ENCODE data around the gene CCNK.

CCNK gene

DNA sequence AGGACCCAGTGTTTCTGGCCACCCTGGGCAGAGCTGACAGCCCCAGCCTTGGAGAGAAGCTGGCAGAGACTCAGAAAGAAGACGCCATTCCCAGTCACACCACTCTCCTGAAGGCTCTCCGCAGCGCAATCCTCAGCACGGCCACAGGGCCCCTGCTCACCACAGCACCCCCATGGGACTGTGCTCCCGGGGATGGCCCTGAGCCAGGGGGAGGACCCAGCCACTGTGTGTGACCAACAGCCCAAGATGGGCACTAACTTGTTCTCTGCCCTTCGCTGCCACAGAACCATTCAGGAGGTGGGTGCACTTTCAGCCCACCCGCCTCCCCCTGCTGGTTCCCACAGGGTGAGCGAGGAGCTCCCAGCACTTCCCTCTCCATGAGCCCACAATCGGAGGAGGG, 57.1 kb downstream of the CCNK start:
- H3K4me3 ChIP-seq (ENCODE audit: low read length), result no peak overlapping the region
- H3K4me2 ChIP-seq (ENCODE audit: low read length), result no peak overlapping the region
- no peaks in the 10 kb centered on the region for H3K4me1 ChIP-seq (ENCODE audit: control insufficient read depth, low read depth, low read length)
- H2BK15ac ChIP-seq (replicated peaks; ENCODE audit: low read depth), result no peak overlapping the region
- no peaks in the 10 kb centered on the region for H3K79me2 ChIP-seq (ENCODE audit: control insufficient read depth, insufficient read depth, low read length)
- peak; percentile 38 for DNase-seq
- H2AK5ac ChIP-seq (ENCODE audit: low read length), result peak overlapping the region; percentile 24
- H3K23ac ChIP-seq (ENCODE audit: low read length), result no peak overlapping the region
- no peak overlapping the region for H4K5ac ChIP-seq (ENCODE audit: low read length)
- H3K27me3 ChIP-seq (ENCODE audit: insufficient read depth, low read length, poor library complexity), result no peaks in the 10 kb centered on the region
- no peak overlapping the region for H3K18ac ChIP-seq (ENCODE audit: low read length)
- H3K27ac ChIP-seq (ENCODE audit: low read depth, low read length), result no peak overlapping the region
- WGBS (ENCODE audit: extremely low coverage, insufficient coverage, low lambda C conversion rate), result no CpG with 5 or more reads among the region's 9 CpGs
- no peak overlapping the region for H2BK5ac ChIP-seq (ENCODE audit: low read length)
- no peaks in the 10 kb centered on the region for H3K79me1 ChIP-seq (ENCODE audit: low read length)
- no peaks in the 10 kb centered on the region for H3K36me3 ChIP-seq (ENCODE audit: control insufficient read depth, insufficient read depth, low read length)
- H3K9ac ChIP-seq (ENCODE audit: low read length), result no peak overlapping the region
- H4K8ac ChIP-seq (ENCODE audit: low read depth, low read length), result no peak overlapping the region
- no peak overlapping the region for H2BK120ac ChIP-seq (ENCODE audit: low read depth, low read length)
- H3K56ac ChIP-seq (ENCODE audit: low read length), result no peak overlapping the region
- H3K4ac ChIP-seq (ENCODE audit: low read depth, low read length), result no peak overlapping the region

DNA sequence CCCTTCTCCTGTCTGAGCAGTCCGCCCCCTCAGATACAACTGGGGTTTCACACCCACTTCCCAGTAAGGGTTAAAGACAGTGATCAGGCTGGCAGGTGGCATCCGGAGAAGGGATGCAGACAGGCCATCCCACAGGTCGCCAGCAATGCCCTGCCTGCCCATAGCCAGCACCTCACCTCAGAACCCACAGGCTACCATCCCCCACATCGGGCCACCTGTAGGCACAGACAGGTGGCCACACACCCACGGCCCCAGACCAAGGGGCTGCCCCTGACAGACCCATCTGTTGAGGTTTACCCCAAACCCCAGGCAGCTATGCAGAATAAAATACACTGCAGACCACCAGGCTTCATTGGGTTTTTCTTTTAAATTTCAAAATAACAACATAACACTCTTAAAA, 57.5 kb downstream of the CCNK start:
- Histone ChIP-seq H3K27me3 (ENCODE audit: insufficient read depth, low read length, poor library complexity) (no peaks in the 10 kb centered on the region), H3K18ac (ENCODE audit: low read length) (no peak overlapping the region), H3K36me3 (ENCODE audit: control insufficient read depth, insufficient read depth, low read length) (no peaks in the 10 kb centered on the region), H3K23ac (ENCODE audit: low read length) (no peak overlapping the region), H4K8ac (ENCODE audit: low read depth, low read length) (no peak overlapping the region), H3K4me2 (ENCODE audit: low read length) (no peak overlapping the region), H2BK5ac (ENCODE audit: low read length) (no peak overlapping the region), H3K9ac (ENCODE audit: low read length) (no peak overlapping the region), H3K4me1 (ENCODE audit: control insufficient read depth, low read depth, low read length) (no peaks in the 10 kb centered on the region), H3K4ac (ENCODE audit: low read depth, low read length) (no peak overlapping the region), H3K56ac (ENCODE audit: low read length) (no peak overlapping the region), H3K79me2 (ENCODE audit: control insufficient read depth, insufficient read depth, low read length) (no peaks in the 10 kb centered on the region), H2BK15ac (replicated peaks; ENCODE audit: low read depth) (no peak overlapping the region), H2AK5ac (ENCODE audit: low read length) (no peak overlapping the region), H4K5ac (ENCODE audit: low read length) (no peak overlapping the region), H2BK120ac (ENCODE audit: low read depth, low read length) (no peak overlapping the region), H3K4me3 (ENCODE audit: low read length) (no peak overlapping the region), H3K27ac (ENCODE audit: low read depth, low read length) (no peak overlapping the region), H3K79me1 (ENCODE audit: low read length) (no peaks in the 10 kb centered on the region)
- no CpG with 5 or more reads among the region's 5 CpGs for WGBS (ENCODE audit: extremely low coverage, insufficient coverage, low lambda C conversion rate)
- no peak for DNase-seq

- Histone ChIP-seq H3K27me3 (ENCODE audit: insufficient read depth, low read length, poor library complexity) (no peaks in the 10 kb centered on the region), H3K18ac (ENCODE audit: low read length) (no peak overlapping the region), H2BK120ac (ENCODE audit: low read depth, low read length) (no peak overlapping the region), H2AK5ac (ENCODE audit: low read length) (no peak overlapping the region), H4K8ac (ENCODE audit: low read depth, low read length) (no peak overlapping the region), H3K4ac (ENCODE audit: low read depth, low read length) (no peak overlapping the region), H3K36me3 (ENCODE audit: control insufficient read depth, insufficient read depth, low read length) (no peaks in the 10 kb centered on the region), H3K4me1 (ENCODE audit: control insufficient read depth, low read depth, low read length) (no peaks in the 10 kb centered on the region), H3K23ac (ENCODE audit: low read length) (no peak overlapping the region), H3K4me2 (ENCODE audit: low read length) (no peak overlapping the region), H3K56ac (ENCODE audit: low read length) (no peak overlapping the region), H3K79me2 (ENCODE audit: control insufficient read depth, insufficient read depth, low read length) (no peaks in the 10 kb centered on the region), H3K4me3 (ENCODE audit: low read length) (no peak overlapping the region), H4K5ac (ENCODE audit: low read length) (no peak overlapping the region), H2BK5ac (ENCODE audit: low read length) (no peak overlapping the region), H3K9ac (ENCODE audit: low read length) (no peak overlapping the region), H3K79me1 (ENCODE audit: low read length) (no peaks in the 10 kb centered on the region), H3K27ac (ENCODE audit: low read depth, low read length) (no peak overlapping the region), H2BK15ac (replicated peaks; ENCODE audit: low read depth) (no peak overlapping the region)
- no CpG with 5 or more reads among the region's 9 CpGs for WGBS (ENCODE audit: extremely low coverage, insufficient coverage, low lambda C conversion rate)
- no peak for DNase-seq
Observed at GRCh38 chr14:99539491-99539890, 58.3 kb downstream of the CCNK start.

- no peak for DNase-seq
- H4K8ac ChIP-seq (ENCODE audit: low read depth, low read length), result no peak overlapping the region
- H2BK15ac ChIP-seq (replicated peaks; ENCODE audit: low read depth), result no peak overlapping the region
- no peak overlapping the region for H3K9ac ChIP-seq (ENCODE audit: low read length)
- no peak overlapping the region for H3K56ac ChIP-seq (ENCODE audit: low read length)
- H2BK120ac ChIP-seq (ENCODE audit: low read depth, low read length), result no peak overlapping the region
- WGBS (ENCODE audit: extremely low coverage, insufficient coverage, low lambda C conversion rate), result no CpG with 5 or more reads among the region's 15 CpGs
- H3K23ac ChIP-seq (ENCODE audit: low read length), result no peak overlapping the region
- H3K79me1 ChIP-seq (ENCODE audit: low read length), result no peaks in the 10 kb centered on the region
- no peaks in the 10 kb centered on the region for H3K79me2 ChIP-seq (ENCODE audit: control insufficient read depth, insufficient read depth, low read length)
- H3K18ac ChIP-seq (ENCODE audit: low read length), result no peak overlapping the region
- H3K4me3 ChIP-seq (ENCODE audit: low read length), result no peak overlapping the region
- no peak overlapping the region for H3K4me2 ChIP-seq (ENCODE audit: low read length)
- no peak overlapping the region for H3K4ac ChIP-seq (ENCODE audit: low read depth, low read length)
- H2AK5ac ChIP-seq (ENCODE audit: low read length), result no peak overlapping the region
- no peak overlapping the region for H4K5ac ChIP-seq (ENCODE audit: low read length)
- H3K4me1 ChIP-seq (ENCODE audit: control insufficient read depth, low read depth, low read length), result no peaks in the 10 kb centered on the region
- H3K27ac ChIP-seq (ENCODE audit: low read depth, low read length), result no peak overlapping the region
- no peaks in the 10 kb centered on the region for H3K36me3 ChIP-seq (ENCODE audit: control insufficient read depth, insufficient read depth, low read length)
- H3K27me3 ChIP-seq (ENCODE audit: insufficient read depth, low read length, poor library complexity), result no peaks in the 10 kb centered on the region
- H2BK5ac ChIP-seq (ENCODE audit: low read length), result no peak overlapping the region
Observed at GRCh38 chr14:99540196-99541032, 59.2 kb downstream of the CCNK start.

DNA sequence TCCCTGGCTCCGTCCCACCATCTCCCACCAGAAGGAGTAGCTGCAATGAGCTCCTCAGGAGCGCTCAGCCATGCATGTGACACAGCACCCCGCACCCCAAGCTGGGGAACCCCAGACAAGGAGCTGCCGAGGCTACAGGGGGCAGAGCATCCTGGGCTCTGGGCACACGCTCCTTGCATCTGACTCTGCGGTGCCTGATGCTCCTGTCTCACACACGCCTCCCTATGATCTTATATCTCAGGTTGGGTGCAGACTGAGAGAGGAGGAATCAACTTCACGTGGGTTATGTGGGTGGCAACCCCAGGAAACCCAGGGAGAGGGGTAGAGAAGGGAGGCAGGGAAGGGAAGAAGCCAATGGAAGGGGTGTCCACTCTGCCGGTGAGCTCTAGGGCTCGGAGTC, 60.0 kb downstream of the CCNK start:
- no peak overlapping the region for H2BK15ac ChIP-seq (replicated peaks; ENCODE audit: low read depth)
- no peak overlapping the region for H3K9ac ChIP-seq (ENCODE audit: low read length)
- H3K36me3 ChIP-seq (ENCODE audit: control insufficient read depth, insufficient read depth, low read length), result no peaks in the 10 kb centered on the region
- no peak for DNase-seq
- H3K56ac ChIP-seq (ENCODE audit: low read length), result no peak overlapping the region
- H3K18ac ChIP-seq (ENCODE audit: low read length), result no peak overlapping the region
- no peak overlapping the region for H3K27ac ChIP-seq (ENCODE audit: low read depth, low read length)
- no peaks in the 10 kb centered on the region for H3K79me2 ChIP-seq (ENCODE audit: control insufficient read depth, insufficient read depth, low read length)
- H3K27me3 ChIP-seq (ENCODE audit: insufficient read depth, low read length, poor library complexity), result no peaks in the 10 kb centered on the region
- no peak overlapping the region for H2AK5ac ChIP-seq (ENCODE audit: low read length)
- no peak overlapping the region for H2BK5ac ChIP-seq (ENCODE audit: low read length)
- H3K4me1 ChIP-seq (ENCODE audit: control insufficient read depth, low read depth, low read length), result no peaks in the 10 kb centered on the region
- no CpG with 5 or more reads among the region's 10 CpGs for WGBS (ENCODE audit: extremely low coverage, insufficient coverage, low lambda C conversion rate)
- no peak overlapping the region for H4K8ac ChIP-seq (ENCODE audit: low read depth, low read length)
- no peak overlapping the region for H3K23ac ChIP-seq (ENCODE audit: low read length)
- H3K4ac ChIP-seq (ENCODE audit: low read depth, low read length), result no peak overlapping the region
- H4K5ac ChIP-seq (ENCODE audit: low read length), result no peak overlapping the region
- no peak overlapping the region for H3K4me3 ChIP-seq (ENCODE audit: low read length)
- H3K4me2 ChIP-seq (ENCODE audit: low read length), result no peak overlapping the region
- H2BK120ac ChIP-seq (ENCODE audit: low read depth, low read length), result no peak overlapping the region
- H3K79me1 ChIP-seq (ENCODE audit: low read length), result no peaks in the 10 kb centered on the region

Data from mesendoderm (in vitro differentiated cells).